Spleen (tissue), 11 donors: Measurements from ENCODE around the gene NLRP3. TPM values are rescaled to one million over a fixed set of nuclear protein-coding genes. Genes with fewer than 3 reads are reported as not detected.

Experiments
- DNase-seq: peaks from one replicate; pipeline ENCODE4 v3.0.0-alpha.2; 2020
- H3K27ac ChIP-seq, 8 donors: fragments of 200-600 bp; sonication (generic) in 7 of 8; 1 replicate in 4 of 8; 2 replicates in 4 of 8; pipeline versions ENCODE4 v1.5.0 to v1.8.0; 2016 to 2021; ENCODE audit warnings: inconsistent platforms in 4 of 8, mild to moderate bottlenecking in 4 of 8, moderate library complexity in 1 of 8
- H3K27me3 ChIP-seq, 7 donors: fragments of 200-600 bp; sonication (generic) in 6 of 7; replicated peaks in 1 of 7; 1 replicate in 4 of 7; 2 replicates in 3 of 7; pipeline versions ENCODE4 v1.5.0 to v1.8.0; 2016 to 2021; ENCODE audit warnings: inconsistent platforms in 3 of 7, mild to moderate bottlenecking in 1 of 7
- H3K36me3 ChIP-seq, 6 donors: fragments of 200-600 bp; sonication (generic) in 5 of 6; 1 replicate in 4 of 6; 2 replicates in 2 of 6; pipeline versions ENCODE4 v1.5.0 to v1.8.0; 2016 to 2021; ENCODE audit warnings: inconsistent platforms in 2 of 6
- H3K4me1 ChIP-seq, 6 donors: fragments of 200-600 bp; sonication (generic) in 5 of 6; 1 replicate in 3 of 6; 2 replicates in 3 of 6; pipeline versions ENCODE4 v1.5.0 to v1.8.0; 2016 to 2021; ENCODE audit warnings: inconsistent platforms in 3 of 6
- H3K4me3 ChIP-seq, 8 donors: fragments of 200-600 bp; sonication (generic) in 7 of 8; 1 replicate in 4 of 8; 2 replicates in 4 of 8; pipeline versions ENCODE4 v1.5.0 to v1.8.0; 2016 to 2021; ENCODE audit warnings: inconsistent platforms in 4 of 8, mild to moderate bottlenecking in 4 of 8, moderate library complexity in 2 of 8
- H3K9me3 ChIP-seq, 8 donors: fragments of 200-600 bp; sonication (generic) in 7 of 8; 1 replicate in 4 of 8; 2 replicates in 4 of 8; pipeline versions ENCODE4 v1.5.0 to v1.8.0; 2016 to 2021; ENCODE audit warnings: inconsistent platforms in 4 of 8
- CTCF ChIP-seq, 11 experiments: fragments of 200-600 bp in 7 of 11; fragments of 450-650 bp in 4 of 11; sonication (generic) in 4 of 11; IDR thresholded peaks in 8 of 11; conservative IDR thresholded peaks in 3 of 11; 1 replicate in 7 of 11; 2 replicates in 4 of 11; pipeline versions ENCODE4 v1.4.0 to v1.8.0; 2016 to 2021; ENCODE audit warnings: antibody characterized with exemption in 11 of 11, inconsistent platforms in 4 of 11, mild to moderate bottlenecking in 1 of 11
- POLR2A ChIP-seq, 3 donors: fragments of 450-650 bp; IDR thresholded peaks; one replicate each; pipeline ENCODE4 v1.5.1; 2017; ENCODE audit warnings: antibody characterized with exemption in 3 of 3, mild to moderate bottlenecking in 1 of 3
- POLR2AphosphoS5 ChIP-seq, 3 donors: sonication (generic); formaldehyde crosslinking; IDR thresholded peaks; one replicate each; pipeline ENCODE4 v1.5.1; 2017; ENCODE audit warnings: antibody characterized with exemption in 3 of 3
- whole genome bisulfite sequencing, 5 donors: extraction: QIAGEN DNeasy Blood & Tissue Kit in 3 of 5; methylation state at CpG; one replicate each; pipeline versions ENCODE4 v1.1.5 to v1.1.7; 2013 to 2018; 5-methylcytosine and 5-hydroxymethylcytosine counted together
- intact Hi-C: fragments of 100-400 bp; cut with DNase I; formaldehyde crosslinking; loops from one replicate; pipeline ENCODE4 v1.15.0; 2023; ENCODE audit warnings: low total_unique reads
- polyA plus RNA-seq, 3 donors: library from polyadenylated mRNA; stranded (reverse); fragments of 200-250 nt; gene quantifications; one replicate each; pipeline ENCODE4 v1.2.1, GENCODE V29; 2013
- total RNA-seq, 7 donors: library from RNA; depleted of rRNA in 3 of 7; stranded (reverse); fragments of >200 nt in 3 of 7; fragmentation: NEBNext Ultra II Directional in 4 of 7; extraction: Animal tissue kit (Norgen Biotek cat#: 25700) in 4 of 7; gene quantifications; one replicate each; pipeline versions ENCODE4 v1.1.0 to v1.2.1, GENCODE V29; 2016 to 2021
- donor health status: healthy with polysubstance abuse.
- donor health status: DM: no; HTN: no; CAD: no; lungs with moderate emphysema.
- donor health status: DM: no; HTN: no; CAD: no.
- donor health status: Bipolar disorder and iron deficiency.
- donor health status: healthy.
- donor health status: DM: no; HTN: no; CAD: no.
- donor health status: DM: yes; HTN: yes; CAD: no.

The NLRP3 gene
- total and polyA plus RNA-seq, 10 donors: 1.2 to 17.0 (median 9.1) TPM

- WGBS, 5 donors: 20 to 45% (median 25%) methylated on average over 2 of the region's 2 CpGs
- no peak for TF ChIP-seq CTCF (IDR thresholded peaks at IDR 0.05 in 8 of 11, conservative IDR thresholded peaks at IDR 0.05 in 3 of 11)
- no peak for TF ChIP-seq POLR2AphosphoS5 (IDR thresholded peaks at IDR 0.05)
- TF ChIP-seq POLR2A (IDR thresholded peaks at IDR 0.05): no peak
- Histone ChIP-seq H3K4me3 (no peak overlapping the region), H3K27me3 (no peaks in the 10 kb centered on the region), H3K27ac (peak overlapping the region in 2 of 8 donors; percentile 59 to 60), H3K4me1 (no peaks in the 10 kb centered on the region), H3K9me3 (no peaks in the 10 kb centered on the region), H3K36me3 (no peaks in the 10 kb centered on the region)
- DNase-seq: no peak
- intact Hi-C loops: no loop called here
Measured at GRCh38 chr1:247494767-247495166, 78.8 kb downstream of the NLRP3 start.

DNA sequence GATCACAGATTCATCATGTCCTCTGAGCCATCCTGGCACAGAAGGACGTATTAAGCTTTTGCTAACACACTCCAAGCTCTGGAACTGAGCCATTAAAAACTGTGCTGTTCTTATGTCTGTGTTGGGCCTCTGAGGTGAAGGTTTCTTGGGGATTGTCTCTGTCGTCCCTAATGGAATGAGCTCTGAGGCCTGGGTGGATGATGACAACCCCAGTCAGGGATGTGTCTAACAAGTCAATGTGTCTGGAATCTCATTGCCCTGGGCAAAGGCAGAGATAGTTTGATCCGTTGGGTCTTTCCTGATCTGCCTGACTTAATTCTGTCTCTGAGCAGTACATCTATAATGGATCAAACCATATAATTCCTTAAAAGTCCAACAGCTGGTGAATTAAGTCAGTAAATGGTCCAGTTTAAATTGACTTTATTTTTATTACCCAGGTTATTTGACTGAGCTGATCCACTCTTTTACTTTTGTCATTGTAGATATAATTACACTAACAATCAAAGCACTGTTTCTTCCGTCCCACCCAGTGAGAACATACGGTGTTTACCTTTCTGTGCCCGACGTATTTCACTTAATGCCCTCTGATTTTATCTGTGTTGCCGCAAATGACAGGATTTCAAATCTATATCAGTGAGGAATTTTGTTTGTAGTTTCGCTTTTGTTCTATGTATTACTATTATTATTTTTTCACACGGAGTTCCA is 80.8 kb downstream of the NLRP3 start:
- no peaks in the 10 kb centered on the region for H3K27me3 ChIP-seq
- no peaks in the 10 kb centered on the region for H3K9me3 ChIP-seq
- 80 to 91% (median 86%) methylated on average over 10 of the region's 10 CpGs for WGBS, 5 donors
- H3K36me3 ChIP-seq: no peaks in the 10 kb centered on the region
- TF ChIP-seq POLR2A (IDR thresholded peaks at IDR 0.05): no peak
- intact Hi-C loops: no loop called here
- no peaks in the 10 kb centered on the region for H3K4me1 ChIP-seq
- no peak overlapping the region for H3K4me3 ChIP-seq
- H3K27ac ChIP-seq: no peak overlapping the region
- no peak for DNase-seq

Other genes with a start within 250 kb of the NLRP3 start
- 10 to 100 TPM; 34.3 to 44.5 (median 38.6) TPM for gene ZNF124, start 244.2 kb upstream of the NLRP3 start, total RNA-seq
- 1 to 10 TPM; 2.7 to 3.8 (median 3.2) TPM for gene ZNF124, start 244.2 kb upstream of the NLRP3 start, polyA plus RNA-seq
- gene VN1R5, start 160.1 kb upstream of the NLRP3 start, total RNA-seq: not detected
- not detected for gene VN1R5, start 160.1 kb upstream of the NLRP3 start, polyA plus RNA-seq
- gene ZNF496, start 84.3 kb upstream of the NLRP3 start, total RNA-seq: 10 to 100 TPM; 22.0 to 45.4 (median 32.9) TPM
- gene ZNF496, start 84.3 kb upstream of the NLRP3 start, polyA plus RNA-seq: 10 to 100 TPM in 1 of 3 donors, 1 to 10 TPM in 2; 5.7 to 13.3 (median 7.0) TPM
- not detected for gene OR2B11, start 41.9 kb downstream of the NLRP3 start, total RNA-seq
- not detected for gene OR2B11, start 41.9 kb downstream of the NLRP3 start, polyA plus RNA-seq
- gene OR2C3, start 120.3 kb downstream of the NLRP3 start, total RNA-seq: under 1 TPM in 3 of 7 donors, not detected in 4; 0.06 to 0.26 (median 0.12) TPM
- gene OR2C3, start 120.3 kb downstream of the NLRP3 start, polyA plus RNA-seq: under 1 TPM in 2 of 3 donors, not detected in 1; under 0.01 to 0.03 TPM
- gene GCSAML, start 133.0 kb downstream of the NLRP3 start, total RNA-seq: under 1 TPM in 6 of 7 donors, not detected in 1; 0.09 to 0.74 (median 0.53) TPM
- gene GCSAML, start 133.0 kb downstream of the NLRP3 start, polyA plus RNA-seq: under 1 TPM in 2 of 3 donors, not detected in 1; 0.03 to 0.05 TPM
- gene OR2G2, start 172.2 kb downstream of the NLRP3 start, total RNA-seq: not detected
- not detected for gene OR2G2, start 172.2 kb downstream of the NLRP3 start, polyA plus RNA-seq
- gene OR2G3, start 189.4 kb downstream of the NLRP3 start, total RNA-seq: not detected
- not detected for gene OR2G3, start 189.4 kb downstream of the NLRP3 start, polyA plus RNA-seq